Measurements from ENCODE around the gene CDC5L.

GRCh38 chr6:44386364-44386928 is 1.1 kb upstream of the CDC5L start:
- TF ChIP-seq CTCF (IDR thresholded peaks at IDR 0.05) = no peak
- TF ChIP-seq POLR2A (IDR thresholded peaks at IDR 0.05) = no peak
